ENCODE measurements around the gene TTBK1. TPM values are rescaled to one million over a fixed set of nuclear protein-coding genes. Genes with fewer than 3 reads are reported as not detected.
A peak's percentile ranks its signal among the peaks of the same experiment; 100 is the strongest.

The TTBK1 gene
- total and polyA plus RNA-seq, 10 of the 15 experiments (the other 5 are each of a cell fraction or from before 2014, with no cell fraction given), result 0.05 to 0.27 TPM; not detected in 8

GRCh38 chr6:43246301-43247113, 3.2 kb downstream of the TTBK1 start (continued):
- TF ChIP-seq POLR2AphosphoS5 (IDR thresholded peaks at IDR 0.05; ENCODE audit: low read length) (no peak), SIX5 (IDR thresholded peaks at IDR 0.05; ENCODE audit: low read depth, low read length, severe bottlenecking) (no peak), FOS (IDR thresholded peaks at IDR 0.05; ENCODE audit: borderline replicate concordance, extremely low read depth, insufficient read length) (no peak), FOXK2 (IDR thresholded peaks at IDR 0.05) (no peak), ZNF622 (IDR thresholded peaks at IDR 0.05) (no peak), MEF2B (IDR thresholded peaks at IDR 0.05; ENCODE audit: partially characterized antibody, poor library complexity, severe bottlenecking) (peak; percentile 20), CBX5 (IDR thresholded peaks at IDR 0.05; ENCODE audit: low read depth) (no peak), CEBPB (IDR thresholded peaks at IDR 0.05; ENCODE audit: borderline replicate concordance in 1 of 2, low read depth in 2 of 2, low read length in 2 of 2) (no peak), EED (IDR thresholded peaks at IDR 0.05; ENCODE audit: low read depth) (no peak), NFYB (IDR thresholded peaks at IDR 0.05; ENCODE audit: insufficient read depth, low read depth, low read length) (no peak), BCL11A (IDR thresholded peaks at IDR 0.05; ENCODE audit: low read depth, low read length) (no peak), TBL1XR1 (IDR thresholded peaks at IDR 0.05; ENCODE audit: low read depth, low read length) (no peak), ESRRA (IDR thresholded peaks at IDR 0.05; ENCODE audit: low read length) (no peak), NFYA (IDR thresholded peaks at IDR 0.05; ENCODE audit: borderline replicate concordance, low read depth, low read length) (no peak), EZH2 (IDR thresholded peaks at IDR 0.05; ENCODE audit: borderline replicate concordance, control insufficient read depth, low read depth, low read length) (no peak), ZNF274 (IDR thresholded peaks at IDR 0.05; ENCODE audit: insufficient read depth, insufficient read length) (no peak), TAF1 (IDR thresholded peaks at IDR 0.05; ENCODE audit: borderline replicate concordance, low read depth, low read length) (no peak), POU2F2 (IDR thresholded peaks at IDR 0.05; ENCODE audit: borderline replicate concordance, low read depth, low read length) (peak; percentile 93)
- TF ChIP-seq, protein P1, sequence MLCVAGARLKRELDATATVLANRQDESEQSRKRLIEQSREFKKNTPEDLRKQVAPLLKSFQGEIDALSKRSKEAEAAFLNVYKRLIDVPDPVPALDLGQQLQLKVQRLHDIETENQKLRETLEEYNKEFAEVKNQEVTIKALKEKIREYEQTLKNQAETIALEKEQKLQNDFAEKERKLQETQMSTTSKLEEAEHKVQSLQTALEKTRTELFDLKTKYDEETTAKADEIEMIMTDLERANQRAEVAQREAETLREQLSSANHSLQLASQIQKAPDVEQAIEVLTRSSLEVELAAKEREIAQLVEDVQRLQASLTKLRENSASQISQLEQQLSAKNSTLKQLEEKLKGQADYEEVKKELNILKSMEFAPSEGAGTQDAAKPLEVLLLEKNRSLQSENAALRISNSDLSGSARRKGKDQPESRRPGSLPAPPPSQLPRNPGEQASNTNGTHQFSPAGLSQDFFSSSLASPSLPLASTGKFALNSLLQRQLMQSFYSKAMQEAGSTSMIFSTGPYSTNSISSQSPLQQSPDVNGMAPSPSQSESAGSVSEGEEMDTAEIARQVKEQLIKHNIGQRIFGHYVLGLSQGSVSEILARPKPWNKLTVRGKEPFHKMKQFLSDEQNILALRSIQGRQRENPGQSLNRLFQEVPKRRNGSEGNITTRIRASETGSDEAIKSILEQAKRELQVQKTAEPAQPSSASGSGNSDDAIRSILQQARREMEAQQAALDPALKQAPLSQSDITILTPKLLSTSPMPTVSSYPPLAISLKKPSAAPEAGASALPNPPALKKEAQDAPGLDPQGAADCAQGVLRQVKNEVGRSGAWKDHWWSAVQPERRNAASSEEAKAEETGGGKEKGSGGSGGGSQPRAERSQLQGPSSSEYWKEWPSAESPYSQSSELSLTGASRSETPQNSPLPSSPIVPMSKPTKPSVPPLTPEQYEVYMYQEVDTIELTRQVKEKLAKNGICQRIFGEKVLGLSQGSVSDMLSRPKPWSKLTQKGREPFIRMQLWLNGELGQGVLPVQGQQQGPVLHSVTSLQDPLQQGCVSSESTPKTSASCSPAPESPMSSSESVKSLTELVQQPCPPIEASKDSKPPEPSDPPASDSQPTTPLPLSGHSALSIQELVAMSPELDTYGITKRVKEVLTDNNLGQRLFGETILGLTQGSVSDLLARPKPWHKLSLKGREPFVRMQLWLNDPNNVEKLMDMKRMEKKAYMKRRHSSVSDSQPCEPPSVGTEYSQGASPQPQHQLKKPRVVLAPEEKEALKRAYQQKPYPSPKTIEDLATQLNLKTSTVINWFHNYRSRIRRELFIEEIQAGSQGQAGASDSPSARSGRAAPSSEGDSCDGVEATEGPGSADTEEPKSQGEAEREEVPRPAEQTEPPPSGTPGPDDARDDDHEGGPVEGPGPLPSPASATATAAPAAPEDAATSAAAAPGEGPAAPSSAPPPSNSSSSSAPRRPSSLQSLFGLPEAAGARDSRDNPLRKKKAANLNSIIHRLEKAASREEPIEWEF (IDR thresholded peaks at IDR 0.05; ENCODE audit: insufficient replicate concordance, low read depth, low read length), result no peak
- TF ChIP-seq, protein P2, sequence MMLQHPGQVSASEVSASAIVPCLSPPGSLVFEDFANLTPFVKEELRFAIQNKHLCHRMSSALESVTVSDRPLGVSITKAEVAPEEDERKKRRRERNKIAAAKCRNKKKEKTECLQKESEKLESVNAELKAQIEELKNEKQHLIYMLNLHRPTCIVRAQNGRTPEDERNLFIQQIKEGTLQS (IDR thresholded peaks at IDR 0.05; ENCODE audit: borderline replicate concordance, extremely low read depth, low read depth, low read length), result no peak
- TF ChIP-seq, protein P3, sequence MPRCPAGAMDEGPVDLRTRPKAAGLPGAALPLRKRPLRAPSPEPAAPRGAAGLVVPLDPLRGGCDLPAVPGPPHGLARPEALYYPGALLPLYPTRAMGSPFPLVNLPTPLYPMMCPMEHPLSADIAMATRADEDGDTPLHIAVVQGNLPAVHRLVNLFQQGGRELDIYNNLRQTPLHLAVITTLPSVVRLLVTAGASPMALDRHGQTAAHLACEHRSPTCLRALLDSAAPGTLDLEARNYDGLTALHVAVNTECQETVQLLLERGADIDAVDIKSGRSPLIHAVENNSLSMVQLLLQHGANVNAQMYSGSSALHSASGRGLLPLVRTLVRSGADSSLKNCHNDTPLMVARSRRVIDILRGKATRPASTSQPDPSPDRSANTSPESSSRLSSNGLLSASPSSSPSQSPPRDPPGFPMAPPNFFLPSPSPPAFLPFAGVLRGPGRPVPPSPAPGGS (IDR thresholded peaks at IDR 0.05; ENCODE audit: borderline replicate concordance, insufficient read depth, low read depth, low read length, poor library complexity, severe bottlenecking), result no peak

All from GM12878 (cell line).